GM12874 (cell line): ENCODE results near the gene XPR1.

ENCODE experiments used
- TF ChIP-seq, protein P1 (sequence below): IDR thresholded peaks from 2 replicates; pipeline ENCODE4 v1.5.1; 2011; ENCODE audit warnings: low read depth, mild to moderate bottlenecking, control low read depth, low read length, moderate library complexity; ENCODE audit not compliant: insufficient read depth

Gene XPR1

DNA sequence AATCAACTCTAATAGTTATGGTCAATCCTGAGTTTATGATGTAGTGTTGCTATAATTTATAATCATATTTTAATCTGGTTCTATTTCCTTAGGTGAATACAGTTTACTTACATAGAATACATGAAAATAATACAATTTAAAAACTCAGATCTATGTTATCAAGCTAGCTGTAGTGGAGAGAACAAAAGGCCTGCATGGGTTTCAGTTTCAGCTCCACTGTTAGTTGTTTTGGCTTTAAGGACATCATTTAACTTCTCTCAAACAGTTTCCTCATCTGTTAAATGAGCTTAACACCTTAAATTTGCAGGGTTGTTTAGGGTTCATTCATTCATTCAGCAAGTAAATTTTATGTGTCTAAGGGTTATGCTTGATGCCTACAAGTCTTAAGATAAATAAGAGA, 182.4 kb downstream of the XPR1 start:
- TF ChIP-seq, protein P1, sequence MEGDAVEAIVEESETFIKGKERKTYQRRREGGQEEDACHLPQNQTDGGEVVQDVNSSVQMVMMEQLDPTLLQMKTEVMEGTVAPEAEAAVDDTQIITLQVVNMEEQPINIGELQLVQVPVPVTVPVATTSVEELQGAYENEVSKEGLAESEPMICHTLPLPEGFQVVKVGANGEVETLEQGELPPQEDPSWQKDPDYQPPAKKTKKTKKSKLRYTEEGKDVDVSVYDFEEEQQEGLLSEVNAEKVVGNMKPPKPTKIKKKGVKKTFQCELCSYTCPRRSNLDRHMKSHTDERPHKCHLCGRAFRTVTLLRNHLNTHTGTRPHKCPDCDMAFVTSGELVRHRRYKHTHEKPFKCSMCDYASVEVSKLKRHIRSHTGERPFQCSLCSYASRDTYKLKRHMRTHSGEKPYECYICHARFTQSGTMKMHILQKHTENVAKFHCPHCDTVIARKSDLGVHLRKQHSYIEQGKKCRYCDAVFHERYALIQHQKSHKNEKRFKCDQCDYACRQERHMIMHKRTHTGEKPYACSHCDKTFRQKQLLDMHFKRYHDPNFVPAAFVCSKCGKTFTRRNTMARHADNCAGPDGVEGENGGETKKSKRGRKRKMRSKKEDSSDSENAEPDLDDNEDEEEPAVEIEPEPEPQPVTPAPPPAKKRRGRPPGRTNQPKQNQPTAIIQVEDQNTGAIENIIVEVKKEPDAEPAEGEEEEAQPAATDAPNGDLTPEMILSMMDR: no peak

- TF ChIP-seq, protein P1: no peak
Observed at GRCh38 chr1:180815188-180815587, 183.4 kb downstream of the XPR1 start.

DNA sequence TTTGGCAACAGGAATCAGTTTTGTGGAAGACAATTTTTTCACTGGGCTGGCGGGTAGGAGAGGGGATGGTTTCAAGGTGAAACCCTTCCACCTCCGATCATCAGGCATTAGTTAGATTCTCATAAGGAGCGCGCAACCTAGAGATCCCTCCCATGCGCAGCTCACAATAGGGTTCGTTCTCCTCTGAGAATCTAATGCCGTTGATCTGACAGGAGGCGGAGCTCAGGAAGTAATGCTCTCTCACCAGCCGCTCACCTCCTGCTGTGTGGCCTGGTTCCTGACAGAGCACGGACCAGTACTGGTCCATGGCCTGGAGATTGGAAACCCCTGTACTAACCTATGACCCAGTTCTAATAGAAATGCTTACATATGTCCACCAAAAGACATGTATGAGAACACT, 184.3 kb downstream of the XPR1 start:
- TF ChIP-seq, protein P1: no peak

GRCh38 chr1:180821970-180822369, 190.1 kb downstream of the XPR1 start:
- TF ChIP-seq, protein P1: no peak

DNA sequence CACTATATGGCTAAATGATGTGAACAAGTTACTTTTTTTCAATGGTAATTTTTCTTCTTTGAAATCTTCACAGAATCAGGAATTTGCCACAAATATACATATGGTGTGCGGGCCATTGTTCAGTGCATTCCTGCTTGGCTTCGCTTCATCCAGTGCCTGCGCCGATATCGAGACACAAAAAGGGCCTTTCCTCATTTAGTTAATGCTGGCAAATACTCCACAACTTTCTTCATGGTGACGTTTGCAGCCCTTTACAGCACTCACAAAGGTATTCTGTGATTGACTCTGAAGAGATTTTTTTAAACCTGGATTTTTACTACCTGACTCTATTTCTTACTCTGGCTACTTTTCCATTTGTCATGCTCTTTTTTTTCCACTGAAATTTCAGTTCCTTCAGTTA, 204.6 kb downstream of the XPR1 start:
- TF ChIP-seq, protein P1: no peak

GRCh38 chr1:180837020-180837419, 205.2 kb downstream of the XPR1 start:
- TF ChIP-seq, protein P1: no peak

DNA sequence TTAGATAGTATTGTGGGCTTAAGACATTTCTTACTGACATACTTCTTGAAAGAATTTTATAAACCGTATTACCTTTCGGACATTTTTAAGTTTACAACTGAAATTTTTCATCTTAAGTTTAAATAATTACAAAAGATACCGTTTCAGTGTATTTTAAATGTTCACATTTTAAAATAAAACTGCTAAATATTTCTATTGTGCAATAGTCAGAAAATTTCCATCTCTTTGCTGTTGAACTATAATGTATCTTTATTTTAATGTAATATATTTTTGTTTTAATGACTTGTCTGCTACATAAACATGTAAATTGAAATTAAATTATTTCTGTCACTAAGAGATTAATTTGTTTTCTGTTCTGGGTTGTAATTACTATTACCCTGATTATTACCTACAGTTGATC, 206.7 kb downstream of the XPR1 start:
- TF ChIP-seq, protein P1: no peak

GRCh38 chr1:180839547-180839946, 207.7 kb downstream of the XPR1 start:
- TF ChIP-seq, protein P1: no peak
